Stimulated activated naive B cell treated with anti-CD40 and anti-IgM and Interleukin-4, amounts not matched to agents 10 μg/mL and 1 μg/mL and 100 μg/mL, for 72 hours (primary cell): Measurements from ENCODE around the gene C19orf38.
A peak's percentile ranks its signal among the peaks of the same experiment; 100 is the strongest.

ENCODE experiments used
- ATAC-seq, 2 donors: fragments of 150-1000 bp; cut with Tn5 transposase; replicated peaks; 2 replicates each; pipeline ENCODE4 v1.10.0; 2021; ENCODE audit warnings: moderate library complexity in 1 of 2
- DNase-seq: peaks from one replicate; pipeline ENCODE4 v3.0.0; 2021
- H3K27ac Mint-ChIP-seq: one replicate; pipeline ENCODE4 v1.8.0; 2022; ENCODE audit warnings: mild to moderate bottlenecking, mixed read lengths
- H3K27me3 Mint-ChIP-seq, 2 donors: one replicate each; pipeline ENCODE4 v1.8.0; 2022; ENCODE audit warnings: mixed read lengths in 2 of 2
- H3K36me3 Mint-ChIP-seq, 2 donors: one replicate each; pipeline ENCODE4 v1.8.0; 2022; ENCODE audit warnings: mixed read lengths in 2 of 2, mild to moderate bottlenecking in 1 of 2
- H3K4me1 Mint-ChIP-seq, 2 donors: one replicate each; pipeline ENCODE4 v1.8.0; 2022; ENCODE audit warnings: mixed read lengths in 2 of 2, mild to moderate bottlenecking in 1 of 2
- H3K4me3 Mint-ChIP-seq, 2 donors: one replicate each; pipeline ENCODE4 v1.8.0; 2022; ENCODE audit warnings: mild to moderate bottlenecking in 2 of 2, mixed read lengths in 2 of 2, moderate library complexity in 1 of 2
- H3K9me3 Mint-ChIP-seq, 2 donors: one replicate each; pipeline ENCODE4 v1.8.0; 2022; ENCODE audit warnings: mixed read lengths in 2 of 2, mild to moderate bottlenecking in 1 of 2

The C19orf38 gene

DNA sequence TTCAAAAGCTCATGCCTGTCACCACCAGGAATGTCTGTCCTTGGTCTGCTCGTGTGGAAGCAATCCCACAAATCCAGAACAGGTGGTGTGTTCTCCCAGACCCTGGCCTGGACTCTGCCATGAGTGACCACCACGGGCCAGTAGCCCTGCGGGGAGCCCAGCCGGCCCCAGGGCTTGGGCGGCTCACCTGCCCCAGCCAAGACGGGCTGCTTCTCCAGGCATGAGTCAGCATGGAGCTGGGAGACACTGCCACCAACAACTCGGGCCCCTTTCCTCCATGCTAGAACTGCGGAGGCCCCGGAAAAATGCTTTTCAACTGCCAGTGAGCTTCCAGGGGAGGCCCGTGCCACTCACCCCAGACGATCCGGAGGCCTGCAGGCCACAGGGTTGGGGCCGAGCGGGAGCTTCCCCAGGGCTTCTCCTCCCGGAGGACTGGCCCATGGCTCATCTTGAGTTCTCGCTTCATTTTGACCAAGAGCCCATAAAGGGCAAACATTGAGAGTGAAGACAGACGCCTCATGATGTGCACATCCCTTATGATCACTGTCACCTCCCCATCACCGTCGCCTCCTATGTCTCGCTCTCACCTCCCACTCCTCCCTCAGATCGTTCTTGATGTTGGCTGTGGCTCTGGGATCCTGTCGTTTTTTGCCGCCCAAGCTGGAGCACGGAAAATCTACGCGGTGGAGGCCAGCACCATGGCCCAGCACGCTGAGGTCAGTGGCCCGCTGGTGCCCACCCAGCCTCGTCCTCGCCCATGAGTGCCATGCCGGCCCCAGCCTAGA is 63.6 kb downstream of the C19orf38 start:
- ATAC-seq (no peak), DNase-seq (no peak)
- Mint-ChIP-seq H3K9me3 (no peaks in the 10 kb centered on the region), H3K27me3 (no peaks in the 10 kb centered on the region), H3K4me1 (peaks cover 0 to 2% of the 10 kb centered on the region in 2 donors), H3K36me3 (peaks cover 39 to 72% of the 10 kb centered on the region in 2 donors), H3K27ac (no peak overlapping the region), H3K4me3 (no peak overlapping the region)

GRCh38 chr19:10912619-10913018 is 64.4 kb downstream of the C19orf38 start:
- no peak overlapping the region for H3K4me3 Mint-ChIP-seq
- no peak overlapping the region for H3K27ac Mint-ChIP-seq
- H3K27me3 Mint-ChIP-seq = no peaks in the 10 kb centered on the region
- no peaks in the 10 kb centered on the region for H3K9me3 Mint-ChIP-seq
- ATAC-seq (no peak), DNase-seq (no peak)
- peaks cover 0 to 2% of the 10 kb centered on the region in 2 donors for H3K4me1 Mint-ChIP-seq
- H3K36me3 Mint-ChIP-seq = peaks cover 41 to 73% of the 10 kb centered on the region in 2 donors

GRCh38 chr19:10913716-10914340 is 65.6 kb downstream of the C19orf38 start:
- H3K27ac Mint-ChIP-seq = no peak overlapping the region
- H3K27me3 Mint-ChIP-seq = no peaks in the 10 kb centered on the region
- H3K36me3 Mint-ChIP-seq = peaks cover 40 to 67% of the 10 kb centered on the region in 2 donors
- no peaks in the 10 kb centered on the region for H3K9me3 Mint-ChIP-seq
- no peak for ATAC-seq
- no peak for DNase-seq
- H3K4me3 Mint-ChIP-seq = no peak overlapping the region
- H3K4me1 Mint-ChIP-seq = peaks cover 0 to 2% of the 10 kb centered on the region in 2 donors

- Mint-ChIP-seq H3K9me3 (no peaks in the 10 kb centered on the region), H3K27me3 (no peaks in the 10 kb centered on the region), H3K4me3 (no peak overlapping the region), H3K27ac (peak overlapping the region; percentile 62), H3K4me1 (peaks cover 0 to 2% of the 10 kb centered on the region in 2 donors), H3K36me3 (peaks cover 41 to 64% of the 10 kb centered on the region in 2 donors)
- DNase-seq (no peak), ATAC-seq (no peak)
Measured at GRCh38 chr19:10915130-10916091, 67.2 kb downstream of the C19orf38 start.

DNA sequence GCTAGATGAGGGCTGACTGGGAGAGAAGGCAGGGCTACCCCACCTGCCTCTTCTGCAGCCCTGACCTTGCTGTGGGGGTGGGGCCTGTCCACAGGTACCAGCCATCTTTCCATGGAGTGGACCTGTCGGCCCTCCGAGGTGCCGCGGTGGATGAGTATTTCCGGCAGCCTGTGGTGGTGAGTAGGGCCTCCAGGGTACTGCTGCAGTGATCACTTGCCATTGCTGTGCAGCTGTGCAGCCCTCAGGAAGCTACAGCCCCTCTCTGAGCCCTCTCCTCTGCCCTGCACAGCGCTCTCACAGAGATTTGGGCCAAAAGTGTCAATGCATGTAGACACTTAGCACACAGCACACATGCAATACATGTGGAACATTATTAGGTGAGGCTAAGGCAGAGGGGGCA is 68.4 kb downstream of the C19orf38 start:
- DNase-seq (no peak), ATAC-seq (no peak)
- Mint-ChIP-seq H3K36me3 (peaks cover 43 to 66% of the 10 kb centered on the region in 2 donors), H3K4me3 (no peak overlapping the region), H3K27me3 (no peaks in the 10 kb centered on the region), H3K9me3 (no peaks in the 10 kb centered on the region), H3K4me1 (peaks cover 0 to 2% of the 10 kb centered on the region in 2 donors), H3K27ac (no peak overlapping the region)

DNA sequence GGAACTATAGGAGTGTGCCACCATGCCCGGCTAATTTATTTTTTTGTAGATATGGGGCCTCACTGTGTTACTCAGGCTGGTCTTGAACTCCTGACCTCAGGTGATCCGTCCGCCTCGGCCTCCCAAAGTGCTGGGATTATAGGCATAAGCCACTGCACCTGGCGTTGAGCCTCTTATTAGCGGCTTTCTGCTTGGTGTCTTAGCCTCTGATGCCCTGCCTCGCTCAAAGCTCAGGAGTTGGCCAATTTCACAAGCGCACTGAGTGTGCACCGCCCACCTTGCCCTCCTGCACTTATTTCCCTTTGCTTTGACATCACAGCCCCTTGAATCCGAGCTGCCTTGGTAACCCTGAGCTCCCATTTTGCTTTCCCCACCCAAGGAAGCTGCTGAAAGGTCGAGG is 70.1 kb downstream of the C19orf38 start:
- H3K9me3 Mint-ChIP-seq = no peaks in the 10 kb centered on the region
- no peaks in the 10 kb centered on the region for H3K27me3 Mint-ChIP-seq
- no peak for ATAC-seq
- no peak for DNase-seq
- peaks cover 37 to 59% of the 10 kb centered on the region in 2 donors for H3K36me3 Mint-ChIP-seq
- peak overlapping the region; percentile 56 for H3K27ac Mint-ChIP-seq
- H3K4me3 Mint-ChIP-seq = no peak overlapping the region
- peaks cover 0 to 2% of the 10 kb centered on the region in 2 donors for H3K4me1 Mint-ChIP-seq
